ENCODE data around the gene CCDC144A.
"Not testable (repeated sequence)": the region's sequence is repeated elsewhere in the genome, so short reads cannot be mapped to it uniquely, and the experiment has no call there.

CCDC144A gene

GRCh38 chr17:16689731-16690281, at the start of gene CCDC144A:
Gene CCDC144A, plus strand, starts transcription at chr17:16690241. Its CDS starts 160 bp downstream, at chr17:16690401.
- DNase-seq, result not testable (repeated sequence)

GRCh38 chr17:16649585-16649984, 40.5 kb upstream of the CCDC144A start:
- DNase-seq, result no peak

GRCh38 chr17:16652252-16652651, 37.8 kb upstream of the CCDC144A start:
- DNase-seq, result no peak

- DNase-seq, result no peak
Measured at GRCh38 chr17:16652847-16653366, 37.1 kb upstream of the CCDC144A start.

- peak; percentile 77 for DNase-seq
Measured at GRCh38 chr17:16653367-16654041, 36.5 kb upstream of the CCDC144A start, which contains the start of gene ZNF624. Gene ZNF624, minus strand, starts transcription at chr17:16653850.

GRCh38 chr17:16661217-16661616, 28.8 kb upstream of the CCDC144A start:
- no peak for DNase-seq

GRCh38 chr17:16662936-16663335, 27.1 kb upstream of the CCDC144A start:
- DNase-seq, result no peak

GRCh38 chr17:16666553-16666906, 23.5 kb upstream of the CCDC144A start:
- not testable (repeated sequence) for DNase-seq

GRCh38 chr17:16666907-16667636, 23.0 kb upstream of the CCDC144A start:
- DNase-seq, result not testable (repeated sequence)

GRCh38 chr17:16676676-16677268, 13.3 kb upstream of the CCDC144A start:
- no peak for DNase-seq

GRCh38 chr17:16683290-16684138, 6.5 kb upstream of the CCDC144A start:
- not testable (repeated sequence) for DNase-seq

- not testable (repeated sequence) for DNase-seq
Measured at GRCh38 chr17:16686019-16686418, 4.0 kb upstream of the CCDC144A start.

GRCh38 chr17:16687151-16687550, 2.9 kb upstream of the CCDC144A start:
- DNase-seq, result not testable (repeated sequence)

- not testable (repeated sequence) for DNase-seq
Measured at GRCh38 chr17:16690447-16690846, 406 bp downstream of the CCDC144A start.

- DNase-seq, result not testable (repeated sequence)
Measured at GRCh38 chr17:16697603-16698002, 7.6 kb downstream of the CCDC144A start.

- not testable (repeated sequence) for DNase-seq
Measured at GRCh38 chr17:16745492-16746203, 55.6 kb downstream of the CCDC144A start.

- DNase-seq, result not testable (repeated sequence)
Measured at GRCh38 chr17:16746571-16746970, 56.5 kb downstream of the CCDC144A start.

GRCh38 chr17:16750515-16750914, 60.5 kb downstream of the CCDC144A start:
- DNase-seq, result not testable (repeated sequence)

GRCh38 chr17:16751224-16751923, 61.3 kb downstream of the CCDC144A start:
- DNase-seq, result not testable (repeated sequence)

GRCh38 chr17:16751924-16752287, 61.9 kb downstream of the CCDC144A start:
- not testable (repeated sequence) for DNase-seq

- not testable (repeated sequence) for DNase-seq
Measured at GRCh38 chr17:16757520-16757919, 67.5 kb downstream of the CCDC144A start.

Data from NCI-H524 treated with DMSO at 0.1 percent for 48 hours (cell line).